NCI-H1436 treated with DMSO at 0.1 percent for 48 hours (cell line): ENCODE data around the gene SPAG7.

ENCODE experiments used
- DNase-seq: peaks from one replicate; lab custom pipeline; 2025; lab: John Stamatoyannopoulos, UW

Gene SPAG7

GRCh38 chr17:4967539-4968485 lies at the start of gene SPAG7:
TSS of gene SPAG7 (minus strand) at chr17:4967817. CDS start at chr17:4967804, 13 bp downstream.
- DNase-seq: peak; percentile 77

GRCh38 chr17:5014357-5014756 lies 46.7 kb upstream of the SPAG7 start:
- DNase-seq: no peak

- no peak for DNase-seq
Observed at GRCh38 chr17:5011928-5012327, 44.3 kb upstream of the SPAG7 start.

- DNase-seq: no peak
Observed at GRCh38 chr17:5003214-5003867, 35.7 kb upstream of the SPAG7 start.

- DNase-seq: no peak
Observed at GRCh38 chr17:5002121-5002788, 34.6 kb upstream of the SPAG7 start.

GRCh38 chr17:5000237-5000639 lies 32.6 kb upstream of the SPAG7 start:
- no peak for DNase-seq

GRCh38 chr17:4999430-5000093 lies 31.9 kb upstream of the SPAG7 start:
- DNase-seq: no peak

- no peak for DNase-seq
Observed at GRCh38 chr17:4998732-4999429, 31.3 kb upstream of the SPAG7 start.

GRCh38 chr17:4998027-4998731 lies 30.6 kb upstream of the SPAG7 start:
- no peak for DNase-seq

- DNase-seq: peak; percentile 3
Observed at GRCh38 chr17:4997302-4998026, 29.8 kb upstream of the SPAG7 start, which contains the start of the genes INCA1 and KIF1C. TSS of gene INCA1 (minus strand) at chr17:4997522. CDS start at chr17:4994437, 3,085 bp downstream. TSS of gene KIF1C (plus strand) at chr17:4997950. CDS start at chr17:5000247, 2,297 bp downstream.

- no peak for DNase-seq
Observed at GRCh38 chr17:4994081-4994595, 26.5 kb upstream of the SPAG7 start.

GRCh38 chr17:4987767-4988567 lies 20.4 kb upstream of the SPAG7 start:
- DNase-seq: peak; percentile 26

- peak; percentile 33 for DNase-seq
Observed at GRCh38 chr17:4986951-4987766, 19.5 kb upstream of the SPAG7 start, which contains the start of gene CAMTA2. TSS of gene CAMTA2 (minus strand) at chr17:4987675. CDS start at chr17:4986222, 1,453 bp downstream.

GRCh38 chr17:4986403-4986802 lies 18.8 kb upstream of the SPAG7 start:
- no peak for DNase-seq

- DNase-seq: no peak
Observed at GRCh38 chr17:4982305-4982704, 14.7 kb upstream of the SPAG7 start.

- DNase-seq: no peak
Observed at GRCh38 chr17:4980644-4981216, 13.1 kb upstream of the SPAG7 start.

GRCh38 chr17:4978726-4979125 lies 11.1 kb upstream of the SPAG7 start:
- no peak for DNase-seq
